Glutamatergic neuron (in vitro differentiated cells): ENCODE measurements around the gene PHACTR2. TPM values are rescaled to one million over a fixed set of nuclear protein-coding genes. Genes with fewer than 3 reads are reported as not detected.
"Not testable (repeated sequence)": the region's sequence is repeated elsewhere in the genome, so short reads cannot be mapped to it uniquely, and the experiment has no call there.

Experiments used
- DNase-seq: peaks from one replicate; pipeline ENCODE4 v3.0.0; 2022
- H3K27ac Mint-ChIP-seq: one replicate; pipeline ENCODE4 v1.8.0; 2020; ENCODE audit warnings: mild to moderate bottlenecking, mixed read lengths, inconsistent platforms; ENCODE audit not compliant: unreplicated experiment
- H3K27me3 Mint-ChIP-seq: one replicate; pipeline ENCODE4 v1.8.0; 2020; ENCODE audit warnings: mild to moderate bottlenecking, moderate library complexity, mixed read lengths, inconsistent platforms; ENCODE audit not compliant: unreplicated experiment
- H3K36me3 Mint-ChIP-seq: one replicate; pipeline ENCODE4 v1.8.0; 2020; ENCODE audit warnings: mild to moderate bottlenecking, mixed read lengths, inconsistent platforms; ENCODE audit not compliant: unreplicated experiment
- H3K4me1 Mint-ChIP-seq: one replicate; pipeline ENCODE4 v1.8.0; 2020; ENCODE audit warnings: mild to moderate bottlenecking, low read depth, mixed read lengths, inconsistent platforms; ENCODE audit not compliant: unreplicated experiment
- H3K4me3 Mint-ChIP-seq: one replicate; pipeline ENCODE4 v1.8.0; 2020; ENCODE audit warnings: mild to moderate bottlenecking, mixed read lengths, inconsistent platforms; ENCODE audit not compliant: unreplicated experiment
- H3K9me3 Mint-ChIP-seq: one replicate; pipeline ENCODE4 v1.8.0; 2020; ENCODE audit warnings: mild to moderate bottlenecking, moderate library complexity, mixed read lengths, inconsistent platforms; ENCODE audit not compliant: unreplicated experiment
- total RNA-seq: library from RNA; stranded (reverse); fragmentation: NEBNext Ultra II Directional; extraction: Animal tissue kit (Norgen Biotek cat#: 25700); gene quantifications from one replicate; pipeline ENCODE4 v1.2.1, GENCODE V29; 2021; ENCODE audit not compliant: unreplicated experiment
- TF ChIP-seq, protein P1 (sequence below): fragments of 200-600 bp; sonication (generic); IDR thresholded peaks from one replicate; pipeline ENCODE4 v1.5.0; 2021; ENCODE audit not compliant: partially characterized antibody, unreplicated experiment

The PHACTR2 gene
- total RNA-seq, 1 donor from 2014 or later: 9.7 TPM

DNA sequence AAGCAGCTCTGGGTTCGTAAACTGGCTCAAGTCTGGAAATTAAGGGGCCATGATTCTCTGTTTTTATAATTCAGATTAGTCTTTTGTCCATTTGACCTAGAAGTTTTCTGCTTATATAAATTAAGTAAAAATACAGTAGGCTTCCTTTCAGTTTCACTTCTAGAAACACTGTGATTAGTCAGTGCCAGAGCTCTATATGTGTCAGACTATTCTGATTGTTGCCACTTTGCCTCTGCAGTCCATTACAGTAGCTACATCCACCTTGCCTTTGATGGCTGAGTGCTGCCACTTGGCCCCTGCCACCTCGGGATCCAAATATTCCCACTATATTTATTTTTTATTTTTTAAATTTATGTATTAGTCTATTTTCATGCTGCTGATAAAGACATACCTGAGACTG lies 194.4 kb downstream of the PHACTR2 start:
- H3K4me3 Mint-ChIP-seq: no peak overlapping the region
- H3K27me3 Mint-ChIP-seq: no peaks in the 10 kb centered on the region
- TF ChIP-seq, protein P1, sequence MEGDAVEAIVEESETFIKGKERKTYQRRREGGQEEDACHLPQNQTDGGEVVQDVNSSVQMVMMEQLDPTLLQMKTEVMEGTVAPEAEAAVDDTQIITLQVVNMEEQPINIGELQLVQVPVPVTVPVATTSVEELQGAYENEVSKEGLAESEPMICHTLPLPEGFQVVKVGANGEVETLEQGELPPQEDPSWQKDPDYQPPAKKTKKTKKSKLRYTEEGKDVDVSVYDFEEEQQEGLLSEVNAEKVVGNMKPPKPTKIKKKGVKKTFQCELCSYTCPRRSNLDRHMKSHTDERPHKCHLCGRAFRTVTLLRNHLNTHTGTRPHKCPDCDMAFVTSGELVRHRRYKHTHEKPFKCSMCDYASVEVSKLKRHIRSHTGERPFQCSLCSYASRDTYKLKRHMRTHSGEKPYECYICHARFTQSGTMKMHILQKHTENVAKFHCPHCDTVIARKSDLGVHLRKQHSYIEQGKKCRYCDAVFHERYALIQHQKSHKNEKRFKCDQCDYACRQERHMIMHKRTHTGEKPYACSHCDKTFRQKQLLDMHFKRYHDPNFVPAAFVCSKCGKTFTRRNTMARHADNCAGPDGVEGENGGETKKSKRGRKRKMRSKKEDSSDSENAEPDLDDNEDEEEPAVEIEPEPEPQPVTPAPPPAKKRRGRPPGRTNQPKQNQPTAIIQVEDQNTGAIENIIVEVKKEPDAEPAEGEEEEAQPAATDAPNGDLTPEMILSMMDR: no peak
- H3K36me3 Mint-ChIP-seq: peaks cover 8% of the 10 kb centered on the region
- peaks cover 8% of the 10 kb centered on the region for H3K9me3 Mint-ChIP-seq
- no peak for DNase-seq
- no peaks in the 10 kb centered on the region for H3K4me1 Mint-ChIP-seq
- H3K27ac Mint-ChIP-seq: no peak overlapping the region

DNA sequence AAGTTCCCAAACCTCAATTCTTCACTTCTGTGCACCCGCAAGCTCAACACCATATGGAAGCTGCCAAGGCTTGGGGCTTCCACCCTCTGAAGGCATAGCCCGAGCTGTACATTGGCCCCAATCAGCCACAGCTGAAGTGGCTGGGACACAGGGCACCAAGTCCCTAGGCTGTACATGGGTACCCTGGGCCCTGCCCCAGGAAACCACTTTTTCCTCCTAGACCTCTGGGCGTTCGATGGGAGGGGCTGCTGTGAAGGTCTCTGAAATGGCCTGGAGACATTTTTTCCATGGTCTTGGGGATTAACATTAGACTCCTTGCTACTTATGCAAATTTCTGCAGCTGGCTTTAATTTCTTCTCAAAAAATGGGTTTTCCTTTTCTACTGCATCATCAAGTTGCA lies 195.8 kb downstream of the PHACTR2 start:
- not testable (repeated sequence) for H3K27me3 Mint-ChIP-seq, H3K27ac Mint-ChIP-seq, H3K4me1 Mint-ChIP-seq, H3K36me3 Mint-ChIP-seq, DNase-seq, H3K9me3 Mint-ChIP-seq, H3K4me3 Mint-ChIP-seq

DNA sequence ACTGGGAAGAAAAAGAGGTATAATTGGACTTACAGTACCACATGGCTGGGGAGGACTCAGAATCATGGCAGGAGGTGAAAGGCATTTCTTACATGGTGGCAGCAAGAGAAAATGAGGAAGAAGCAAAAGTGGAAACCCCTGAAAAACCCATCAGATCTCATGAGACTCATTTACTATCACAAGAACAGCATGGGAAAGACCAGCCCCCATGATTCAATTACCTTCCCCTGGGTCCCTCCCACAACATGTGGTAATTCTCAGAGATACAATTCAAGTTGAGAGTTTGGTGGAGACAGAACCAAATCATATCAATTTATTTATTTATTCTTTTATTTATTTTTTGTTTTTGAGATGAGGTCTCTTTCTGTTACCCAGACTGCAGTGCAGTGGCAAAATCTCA lies 196.7 kb downstream of the PHACTR2 start:
- H3K27ac Mint-ChIP-seq, H3K36me3 Mint-ChIP-seq, H3K4me1 Mint-ChIP-seq, DNase-seq, H3K9me3 Mint-ChIP-seq, H3K27me3 Mint-ChIP-seq, H3K4me3 Mint-ChIP-seq: not testable (repeated sequence)

DNA sequence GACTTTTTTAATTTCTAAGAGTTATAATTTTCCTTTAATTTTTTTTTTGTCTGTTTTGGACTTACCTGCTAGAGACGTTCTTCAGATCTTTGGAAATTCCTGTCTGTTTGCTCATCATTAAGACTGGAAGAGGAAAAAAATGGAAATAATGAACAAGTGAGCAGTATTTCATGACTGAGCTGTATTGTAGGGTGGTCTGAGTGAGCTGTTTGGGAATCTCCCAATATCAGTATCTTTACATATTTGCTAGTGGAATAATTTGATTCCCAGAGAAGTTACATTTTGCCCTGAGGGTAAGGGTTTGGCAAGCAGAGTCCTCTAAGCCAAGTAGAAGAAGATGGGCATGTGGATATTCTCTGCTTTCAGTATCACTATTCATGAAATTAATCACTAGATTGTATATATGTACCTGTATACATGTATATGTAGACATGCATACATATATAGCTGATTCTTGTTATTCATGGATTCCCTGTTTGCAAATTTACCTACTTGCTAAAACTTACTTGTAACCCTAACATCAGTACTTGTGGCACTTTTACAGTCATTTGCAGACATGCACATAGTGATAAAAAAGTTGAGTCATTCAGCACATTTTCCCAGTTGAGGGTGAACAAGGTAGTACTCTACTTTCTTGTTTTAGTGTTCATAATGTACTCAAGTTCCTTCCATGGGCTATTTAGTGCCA lies 200.0 kb downstream of the PHACTR2 start:
- H3K9me3 Mint-ChIP-seq: peaks cover 5% of the 10 kb centered on the region
- H3K27me3 Mint-ChIP-seq: no peaks in the 10 kb centered on the region
- TF ChIP-seq, protein P1: no peak
- no peaks in the 10 kb centered on the region for H3K36me3 Mint-ChIP-seq
- H3K4me3 Mint-ChIP-seq: no peak overlapping the region
- no peak overlapping the region for H3K27ac Mint-ChIP-seq
- no peaks in the 10 kb centered on the region for H3K4me1 Mint-ChIP-seq
- DNase-seq: no peak

DNA sequence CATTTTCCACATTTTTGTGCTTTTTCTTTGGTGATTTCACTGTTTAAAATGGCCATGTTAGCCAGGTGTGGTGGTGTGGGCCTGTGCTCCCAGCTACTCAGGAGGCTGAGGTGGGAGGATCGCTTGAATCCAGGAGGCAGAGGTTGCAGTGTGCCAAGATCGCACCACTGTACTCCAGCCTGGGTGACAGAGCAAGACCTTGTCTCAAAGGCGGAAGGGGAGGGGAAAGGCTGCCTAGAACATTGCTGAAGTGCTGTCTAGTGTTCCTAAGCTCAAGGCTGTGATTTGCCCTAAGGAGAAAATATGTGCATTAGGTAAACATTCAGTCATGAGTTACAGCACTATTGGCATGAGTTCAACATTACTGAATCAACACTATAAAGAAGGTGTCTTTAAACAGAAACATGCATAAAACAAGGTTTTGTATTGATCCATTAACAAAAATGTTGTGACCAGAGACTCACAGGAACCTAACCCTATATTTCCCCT lies 200.6 kb downstream of the PHACTR2 start:
- H3K36me3 Mint-ChIP-seq: no peaks in the 10 kb centered on the region
- no peak overlapping the region for H3K4me3 Mint-ChIP-seq
- no peak overlapping the region for H3K27ac Mint-ChIP-seq
- H3K9me3 Mint-ChIP-seq: peaks cover 5% of the 10 kb centered on the region
- DNase-seq: no peak
- no peaks in the 10 kb centered on the region for H3K4me1 Mint-ChIP-seq
- TF ChIP-seq, protein P1: no peak
- H3K27me3 Mint-ChIP-seq: no peaks in the 10 kb centered on the region

DNA sequence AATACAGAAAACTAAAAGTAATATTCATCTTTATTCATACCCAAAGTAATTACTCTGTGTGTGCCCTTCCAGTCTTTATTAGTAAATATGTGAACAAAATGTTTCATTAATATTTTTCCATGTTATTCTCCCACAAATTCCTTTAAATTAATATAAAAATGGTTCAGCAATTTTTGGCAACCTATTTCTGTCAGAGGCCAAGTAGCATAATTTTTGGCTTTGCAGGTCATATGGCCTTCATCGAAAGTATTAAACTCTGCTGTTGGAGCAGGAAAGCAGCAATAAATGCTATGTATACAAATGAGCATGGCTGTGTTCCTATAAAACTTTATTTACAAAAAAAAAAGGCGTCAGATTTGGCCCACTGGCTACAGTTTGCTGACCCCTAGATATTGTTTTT lies 202.6 kb downstream of the PHACTR2 start:
- Mint-ChIP-seq H3K27me3 (no peaks in the 10 kb centered on the region), H3K4me3 (no peak overlapping the region), H3K4me1 (no peaks in the 10 kb centered on the region), H3K36me3 (no peaks in the 10 kb centered on the region), H3K27ac (no peak overlapping the region), H3K9me3 (peaks cover 2% of the 10 kb centered on the region)
- TF ChIP-seq, protein P1: no peak
- no peak for DNase-seq
